COLO829 (cell line): Measurements from ENCODE around the gene CPT1B.
A peak's percentile ranks its signal among the peaks of the same experiment; 100 is the strongest.

Experiments
- DNase-seq: peaks from one replicate; pipeline ENCODE4 v3.0.0; 2012; ENCODE audit warnings: low spot score

CPT1B gene

DNA sequence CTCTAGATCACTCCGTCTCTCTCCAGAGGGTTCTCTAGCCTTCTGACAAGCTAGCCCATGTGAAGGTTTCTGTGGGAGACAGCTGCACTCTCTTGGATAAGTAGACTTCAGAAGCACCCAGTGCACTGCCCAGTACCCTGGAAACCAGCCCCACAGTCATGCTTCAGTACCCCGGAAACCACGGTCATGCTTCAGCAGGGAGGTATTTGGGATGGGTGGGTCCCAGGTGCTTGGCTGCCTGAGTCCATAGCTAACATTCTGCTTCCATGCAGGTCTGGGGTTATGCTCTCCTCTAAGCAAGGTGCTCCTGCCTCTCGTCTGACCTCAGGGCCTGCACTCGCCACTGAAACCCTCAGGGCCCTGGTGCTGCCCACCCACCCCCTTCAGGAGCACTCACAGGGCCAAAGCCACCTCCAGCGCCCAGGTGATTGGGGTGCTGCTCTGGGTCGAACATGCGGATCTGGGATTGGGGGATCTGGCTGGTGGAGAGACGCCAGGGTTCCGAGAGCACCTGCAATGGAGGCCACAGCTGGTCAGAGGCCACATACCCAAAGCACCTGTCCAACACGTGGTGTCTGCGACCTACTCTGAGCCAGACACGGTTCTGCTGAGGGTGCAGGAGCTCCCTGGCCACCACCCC, 8.2 kb downstream of the CPT1B start:
- DNase-seq = no peak

GRCh38 chr22:50569041-50569459, 9.2 kb downstream of the CPT1B start:
- DNase-seq = no peak

DNA sequence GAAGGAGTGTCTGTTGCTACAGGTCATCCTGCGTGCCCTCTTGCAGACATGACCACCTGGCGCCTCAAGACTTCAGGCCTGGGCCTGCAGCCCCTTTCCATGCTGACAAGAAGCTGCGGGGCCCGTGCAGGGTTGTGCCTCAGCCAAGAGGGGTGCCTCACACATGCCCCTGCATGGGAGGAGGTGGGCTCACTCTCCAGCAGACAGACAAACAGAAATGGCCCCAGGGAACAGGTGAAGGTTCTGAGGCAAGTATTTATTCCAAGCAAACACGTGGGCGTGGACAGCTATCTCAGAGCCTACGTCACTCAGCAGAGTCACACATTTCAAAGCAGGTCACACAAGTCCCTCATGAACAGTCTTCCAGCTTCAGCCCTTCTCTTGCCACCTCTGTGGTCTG, 9.6 kb downstream of the CPT1B start:
- DNase-seq = no peak

GRCh38 chr22:50567721-50568252, 10.4 kb downstream of the CPT1B start:
- DNase-seq = no peak

DNA sequence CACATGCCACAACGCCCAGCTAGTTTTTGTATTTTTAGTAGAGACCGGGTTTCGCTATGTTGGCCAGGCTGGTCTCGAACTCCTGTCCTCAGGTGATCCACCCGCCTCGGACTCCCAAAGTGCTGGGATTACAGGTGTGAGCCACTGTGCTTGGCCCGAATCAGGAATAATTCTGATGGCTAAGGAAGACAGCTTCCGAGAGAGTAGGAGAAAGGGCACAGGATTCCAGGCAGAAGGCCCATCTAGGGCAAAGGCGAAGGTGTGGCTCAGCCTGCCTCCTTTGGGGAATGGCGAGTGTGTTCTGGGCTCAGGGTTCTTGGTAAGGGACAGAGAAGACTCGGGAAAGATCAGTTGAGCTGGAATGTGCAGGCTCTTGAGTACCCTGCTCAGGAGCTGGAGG, 13.9 kb downstream of the CPT1B start:
- DNase-seq = no peak

- no peak for DNase-seq
Observed at GRCh38 chr22:50563413-50564160, 14.6 kb downstream of the CPT1B start.

DNA sequence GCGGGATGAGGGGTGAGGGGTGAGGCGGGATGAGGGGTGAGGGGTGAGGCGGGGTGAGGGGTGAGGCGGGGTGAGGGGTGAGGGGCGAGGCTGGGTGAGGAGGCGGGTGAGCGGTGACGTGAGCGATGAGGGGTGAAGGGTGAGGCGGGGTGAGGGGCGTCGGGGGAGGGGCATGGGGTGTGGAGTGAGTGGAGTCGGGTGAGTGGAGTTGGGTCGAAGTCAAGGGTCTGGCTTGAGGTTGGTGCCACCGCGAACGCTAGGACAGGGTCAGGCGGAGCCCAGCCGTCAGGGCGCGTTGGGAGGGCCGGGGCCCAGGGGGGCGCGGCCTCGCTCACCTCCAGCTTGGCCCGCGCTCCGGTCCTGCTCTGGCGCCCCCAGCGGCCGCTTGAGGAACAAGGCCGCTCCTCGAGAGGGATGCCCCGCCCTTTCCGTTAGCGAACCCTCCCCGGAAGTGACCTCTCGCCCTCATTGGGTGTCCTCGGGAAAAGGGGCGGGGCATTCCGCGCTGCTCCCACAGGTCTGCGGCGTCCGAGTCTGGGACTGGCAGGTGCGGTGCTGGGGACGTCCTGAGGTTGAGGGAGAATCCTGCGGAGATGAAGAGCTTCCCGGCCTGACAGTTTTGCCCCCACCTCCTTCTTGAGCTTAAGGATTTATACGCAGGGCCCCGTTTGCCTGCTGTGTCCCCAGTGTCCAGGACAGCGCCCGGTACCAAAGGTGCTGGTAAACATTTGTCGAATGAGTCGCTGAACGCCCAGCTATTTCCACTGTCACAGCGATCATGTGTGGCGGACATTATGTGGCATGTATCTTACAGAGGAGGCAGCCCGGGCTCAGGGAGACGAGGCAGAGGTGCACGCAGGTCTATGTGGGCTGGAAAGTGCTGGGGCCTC, 15.5 kb downstream of the CPT1B start, which contains the start of gene SYCE3:
TSS of gene SYCE3 (minus strand) at position 397 of the 890 bp plus-strand sequence. CDS start 6,514 bp downstream, outside the sequence.
- DNase-seq = peak; percentile 96

GRCh38 chr22:50561401-50562358, 16.5 kb downstream of the CPT1B start:
- no peak for DNase-seq

GRCh38 chr22:50560034-50560433, 18.2 kb downstream of the CPT1B start:
- DNase-seq = no peak

DNA sequence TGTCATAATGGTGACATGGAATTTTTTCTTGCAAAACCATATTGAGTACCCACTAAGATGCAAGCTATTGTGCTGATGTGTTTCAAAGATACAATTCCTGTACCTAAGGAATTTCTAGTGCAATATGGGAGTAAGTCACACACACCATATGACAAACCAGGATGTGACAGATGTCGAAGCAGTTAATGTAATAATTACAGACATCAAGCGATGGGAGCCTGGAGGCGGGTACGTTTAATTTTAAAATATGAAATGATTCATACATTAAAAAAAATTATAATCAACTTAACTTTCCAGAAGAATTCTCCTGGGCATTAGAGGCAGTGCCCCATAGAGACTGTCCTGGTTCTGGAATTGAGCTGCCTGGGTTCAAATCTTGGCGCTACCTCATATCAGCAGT, 21.5 kb downstream of the CPT1B start:
- no peak for DNase-seq

DNA sequence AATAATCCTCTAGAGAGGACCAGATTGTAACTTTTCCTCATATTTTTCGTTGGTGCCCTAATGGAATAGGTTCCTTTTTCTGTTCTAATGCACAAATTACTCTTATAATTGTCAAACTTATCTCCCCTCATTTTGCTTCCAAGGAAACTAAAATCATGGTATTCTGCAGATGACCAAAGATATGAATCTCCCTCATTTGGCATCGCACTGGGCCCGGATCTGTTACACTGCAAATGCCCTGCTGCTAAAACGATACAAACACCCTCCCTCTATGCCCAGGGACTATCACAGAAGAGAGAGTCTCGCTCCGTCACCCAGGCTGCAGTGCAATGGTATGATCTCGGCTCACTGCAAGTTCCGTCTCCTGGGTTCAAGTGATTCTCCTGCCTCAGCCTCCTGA, 24.9 kb downstream of the CPT1B start:
- no peak for DNase-seq

DNA sequence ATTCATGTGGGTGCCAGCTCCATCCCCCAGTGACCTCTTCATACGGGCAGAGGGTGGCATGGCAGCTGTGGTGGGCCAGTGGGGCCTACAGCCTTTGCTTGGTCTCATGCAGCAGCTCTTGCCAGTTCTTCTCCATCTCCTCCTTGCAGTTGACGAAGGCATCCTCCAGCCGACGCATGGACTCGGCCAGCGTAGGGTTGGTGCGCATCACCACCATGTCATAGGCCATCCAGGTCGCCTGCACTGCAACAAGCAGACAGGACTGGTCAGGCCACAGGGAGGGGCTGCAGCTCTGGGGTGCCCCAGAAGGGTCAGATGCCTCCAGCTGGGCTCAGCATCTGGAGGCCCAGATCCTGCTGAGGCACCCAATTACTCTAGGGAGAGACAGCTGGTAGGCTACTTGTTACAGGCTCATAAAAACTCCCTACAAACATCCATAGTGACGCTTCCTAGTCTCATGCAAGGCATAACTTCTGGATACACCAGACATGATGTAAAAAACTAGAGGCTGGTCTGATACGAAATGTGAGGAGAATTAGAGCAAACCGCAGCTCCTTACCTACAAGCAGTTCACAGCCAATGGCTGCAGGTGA, 27.0 kb downstream of the CPT1B start:
- no peak for DNase-seq

GRCh38 chr22:50550395-50550794, 27.8 kb downstream of the CPT1B start:
- no peak for DNase-seq

GRCh38 chr22:50548921-50549790, 29.1 kb downstream of the CPT1B start:
- no peak for DNase-seq

DNA sequence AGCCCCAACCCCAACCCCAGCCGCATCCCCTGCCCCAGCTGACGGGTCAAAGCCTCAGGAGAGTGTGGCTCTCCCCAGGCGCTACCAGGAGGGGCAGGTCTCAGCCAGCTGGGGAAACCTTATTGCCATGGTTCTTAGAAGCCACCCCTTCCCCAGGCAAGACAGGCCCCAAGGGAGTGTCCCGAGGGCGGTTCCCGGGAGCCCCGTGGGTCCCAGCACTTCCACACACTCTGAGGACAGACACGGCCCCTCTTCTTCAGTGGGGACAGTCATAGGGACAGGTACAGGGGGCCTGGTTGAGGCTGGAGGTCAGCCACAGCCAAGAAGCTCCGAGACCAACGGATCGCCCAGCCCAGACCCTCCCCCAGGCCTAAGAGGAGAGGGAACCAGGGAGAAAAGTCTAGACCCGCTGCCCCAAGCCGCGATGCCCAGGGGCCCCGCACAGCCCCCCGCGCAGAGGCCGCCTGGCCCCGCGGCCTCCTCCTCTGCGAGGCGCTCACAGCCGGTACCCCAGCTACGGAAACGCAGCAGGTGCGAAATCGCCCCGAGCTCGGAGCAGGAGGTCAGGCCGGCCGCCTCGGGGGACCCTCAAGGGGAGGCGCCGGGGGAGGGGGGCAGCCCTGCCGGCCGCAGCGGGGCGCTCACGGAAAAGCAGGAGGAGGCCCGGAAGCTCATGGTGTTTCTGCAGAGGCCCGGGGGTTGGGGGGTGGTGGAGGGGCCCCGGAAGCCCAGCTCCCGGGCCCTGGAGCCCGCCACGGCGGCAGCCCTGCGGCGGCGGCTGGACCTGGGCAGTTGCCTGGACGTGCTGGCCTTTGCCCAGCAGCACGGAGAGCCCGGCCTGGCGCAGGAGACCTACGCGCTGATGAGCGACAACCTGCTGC, 29.9 kb downstream of the CPT1B start:
- no peak for DNase-seq

- no peak for DNase-seq
Observed at GRCh38 chr22:50547263-50547985, 30.8 kb downstream of the CPT1B start.

DNA sequence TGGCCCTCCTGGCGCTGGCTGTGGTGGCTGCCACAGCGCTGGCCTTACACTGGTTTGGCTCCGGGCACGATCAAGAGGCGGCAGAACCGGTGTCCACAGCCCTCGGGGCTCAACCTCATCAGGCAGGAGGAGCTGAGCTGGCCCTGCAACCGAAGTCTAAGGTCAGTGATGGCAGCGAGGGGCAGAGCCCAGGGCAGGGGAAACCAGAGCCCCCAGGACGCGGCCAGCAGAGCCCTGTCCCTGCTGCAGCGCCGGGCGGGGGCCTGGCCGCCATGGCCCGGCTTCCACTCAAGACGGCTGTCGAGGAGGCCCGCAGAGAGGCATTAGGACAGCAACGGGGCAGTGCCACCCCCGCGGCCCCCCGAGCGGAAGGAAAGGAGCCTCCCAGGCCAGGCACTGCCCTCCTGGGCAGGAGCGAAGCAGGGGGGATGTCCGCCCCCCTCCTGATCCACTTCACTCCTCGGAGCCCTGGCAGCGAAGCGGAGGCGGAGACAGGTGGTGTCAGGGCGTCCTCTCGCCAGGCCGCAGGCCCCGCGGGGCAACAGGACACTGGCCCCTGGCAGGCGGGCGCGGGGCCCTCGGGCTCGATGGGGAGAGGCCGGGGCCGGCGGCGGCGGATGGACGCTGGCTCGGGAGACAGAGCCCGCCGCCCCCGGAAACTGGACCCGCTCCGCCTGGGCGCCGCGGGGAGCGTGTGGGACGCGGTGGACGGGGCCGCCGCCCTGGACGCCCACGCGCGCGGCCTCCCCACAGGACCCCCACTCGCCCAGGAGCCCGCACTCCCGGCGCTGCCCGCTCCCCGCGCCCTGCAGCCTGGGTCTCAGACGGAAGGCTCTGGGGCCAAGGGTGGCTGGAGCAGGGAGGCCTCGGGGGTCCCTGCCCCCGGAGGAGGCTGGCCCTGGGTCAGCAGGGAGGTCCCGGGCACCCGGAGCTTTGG, 31.6 kb downstream of the CPT1B start:
- DNase-seq = no peak
